Vagina (tissue), 2 donors: ENCODE results near the gene TJP3.

Experiments
- POLR2AphosphoS5 ChIP-seq, 2 donors: sonication (generic); formaldehyde crosslinking; IDR thresholded peaks; one replicate each; pipeline ENCODE4 v1.9.0; 2017; ENCODE audit warnings: antibody characterized with exemption in 2 of 2, mild to moderate bottlenecking in 2 of 2, low read depth in 1 of 2; ENCODE audit not compliant: insufficient read depth in 1 of 2
- TF ChIP-seq, protein P1 (sequence below), 3 experiments: fragments of 450-650 bp in 2 of 3; fragments of 200-600 bp in 1 of 3; sonication (generic) in 1 of 3; IDR thresholded peaks; one replicate each; pipeline ENCODE4 v1.5.1; 2017 to 2019; ENCODE audit warnings: antibody characterized with exemption in 3 of 3, mild to moderate bottlenecking in 2 of 3, moderate library complexity in 2 of 3

DNA sequence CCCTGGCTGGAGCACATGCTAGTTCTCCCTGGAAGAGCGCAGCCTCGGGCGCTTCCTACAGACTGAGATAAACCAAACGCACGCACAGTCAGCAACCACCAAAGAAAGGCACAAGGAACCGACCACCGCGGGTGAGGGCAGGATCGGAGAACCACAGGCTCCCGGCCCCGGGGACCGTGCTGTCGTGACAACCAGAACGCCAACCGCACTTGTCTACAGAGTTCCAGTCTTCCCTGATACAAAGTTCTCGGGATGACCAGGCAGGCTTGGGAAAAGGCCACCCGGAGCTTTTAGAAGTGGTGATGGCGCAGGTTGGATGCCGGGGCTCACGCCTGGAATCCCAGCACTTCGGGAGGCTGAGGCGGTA is 48.5 kb upstream of the TJP3 start:
- TF ChIP-seq, protein P1, sequence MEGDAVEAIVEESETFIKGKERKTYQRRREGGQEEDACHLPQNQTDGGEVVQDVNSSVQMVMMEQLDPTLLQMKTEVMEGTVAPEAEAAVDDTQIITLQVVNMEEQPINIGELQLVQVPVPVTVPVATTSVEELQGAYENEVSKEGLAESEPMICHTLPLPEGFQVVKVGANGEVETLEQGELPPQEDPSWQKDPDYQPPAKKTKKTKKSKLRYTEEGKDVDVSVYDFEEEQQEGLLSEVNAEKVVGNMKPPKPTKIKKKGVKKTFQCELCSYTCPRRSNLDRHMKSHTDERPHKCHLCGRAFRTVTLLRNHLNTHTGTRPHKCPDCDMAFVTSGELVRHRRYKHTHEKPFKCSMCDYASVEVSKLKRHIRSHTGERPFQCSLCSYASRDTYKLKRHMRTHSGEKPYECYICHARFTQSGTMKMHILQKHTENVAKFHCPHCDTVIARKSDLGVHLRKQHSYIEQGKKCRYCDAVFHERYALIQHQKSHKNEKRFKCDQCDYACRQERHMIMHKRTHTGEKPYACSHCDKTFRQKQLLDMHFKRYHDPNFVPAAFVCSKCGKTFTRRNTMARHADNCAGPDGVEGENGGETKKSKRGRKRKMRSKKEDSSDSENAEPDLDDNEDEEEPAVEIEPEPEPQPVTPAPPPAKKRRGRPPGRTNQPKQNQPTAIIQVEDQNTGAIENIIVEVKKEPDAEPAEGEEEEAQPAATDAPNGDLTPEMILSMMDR (IDR thresholded peaks at IDR 0.05) = no peak
- no peak for TF ChIP-seq POLR2AphosphoS5 (IDR thresholded peaks at IDR 0.05; ENCODE audit: insufficient read depth in 1 of 2, low read depth in 1 of 2)
